MV-4-11 (cell line): ENCODE results near the gene FSCN2.

Experiments
- DNase-seq: peaks from one replicate; lab custom pipeline; 2025; lab: John Stamatoyannopoulos, UW

The FSCN2 gene

GRCh38 chr17:81513372-81513752 lies 14.8 kb upstream of the FSCN2 start:
- no peak for DNase-seq

- DNase-seq: peak; percentile 35
Observed at GRCh38 chr17:81513753-81514488, 14.3 kb upstream of the FSCN2 start.

GRCh38 chr17:81514489-81514738 lies 13.8 kb upstream of the FSCN2 start:
- DNase-seq: no peak

- peak; percentile 68 for DNase-seq
Observed at GRCh38 chr17:81514739-81515529, 13.2 kb upstream of the FSCN2 start.

- DNase-seq: no peak
Observed at GRCh38 chr17:81515530-81516041, 12.6 kb upstream of the FSCN2 start.

GRCh38 chr17:81516439-81516838 lies 11.7 kb upstream of the FSCN2 start:
- no peak for DNase-seq

- no peak for DNase-seq
Observed at GRCh38 chr17:81517009-81517338, 11.2 kb upstream of the FSCN2 start.

- peak; percentile 81 for DNase-seq
Observed at GRCh38 chr17:81517339-81518112, 10.7 kb upstream of the FSCN2 start.

- no peak for DNase-seq
Observed at GRCh38 chr17:81518113-81518784, 9.9 kb upstream of the FSCN2 start.

- peak; percentile 27 for DNase-seq
Observed at GRCh38 chr17:81518785-81519283, 9.3 kb upstream of the FSCN2 start.

GRCh38 chr17:81519284-81520020 lies 8.7 kb upstream of the FSCN2 start:
- DNase-seq: no peak

GRCh38 chr17:81520021-81520901 lies 7.9 kb upstream of the FSCN2 start:
- DNase-seq: no peak

GRCh38 chr17:81522491-81523401 lies 5.4 kb upstream of the FSCN2 start:
- DNase-seq: peak; percentile 55

GRCh38 chr17:81523402-81524038 lies 4.7 kb upstream of the FSCN2 start:
- DNase-seq: no peak

GRCh38 chr17:81524039-81524864 lies 3.9 kb upstream of the FSCN2 start:
- DNase-seq: no peak

- no peak for DNase-seq
Observed at GRCh38 chr17:81524865-81525159, 3.4 kb upstream of the FSCN2 start.

- DNase-seq: no peak
Observed at GRCh38 chr17:81526662-81527571, 1.3 kb upstream of the FSCN2 start.
